HTR-8/SVneo (cell line): ENCODE results near the gene RASL11B.

Experiments
- DNase-seq: peaks from one replicate; pipeline ENCODE4 v3.0.0; 2011; ENCODE audit warnings: low spot score, mixed read lengths; ENCODE audit not compliant: insufficient read length
- FAIRE-seq: peaks from 2 replicates; lab custom pipeline; 2011; peaks lifted over from hg19 to GRCh38; lab: Jason Lieb, UNC

Gene RASL11B

DNA sequence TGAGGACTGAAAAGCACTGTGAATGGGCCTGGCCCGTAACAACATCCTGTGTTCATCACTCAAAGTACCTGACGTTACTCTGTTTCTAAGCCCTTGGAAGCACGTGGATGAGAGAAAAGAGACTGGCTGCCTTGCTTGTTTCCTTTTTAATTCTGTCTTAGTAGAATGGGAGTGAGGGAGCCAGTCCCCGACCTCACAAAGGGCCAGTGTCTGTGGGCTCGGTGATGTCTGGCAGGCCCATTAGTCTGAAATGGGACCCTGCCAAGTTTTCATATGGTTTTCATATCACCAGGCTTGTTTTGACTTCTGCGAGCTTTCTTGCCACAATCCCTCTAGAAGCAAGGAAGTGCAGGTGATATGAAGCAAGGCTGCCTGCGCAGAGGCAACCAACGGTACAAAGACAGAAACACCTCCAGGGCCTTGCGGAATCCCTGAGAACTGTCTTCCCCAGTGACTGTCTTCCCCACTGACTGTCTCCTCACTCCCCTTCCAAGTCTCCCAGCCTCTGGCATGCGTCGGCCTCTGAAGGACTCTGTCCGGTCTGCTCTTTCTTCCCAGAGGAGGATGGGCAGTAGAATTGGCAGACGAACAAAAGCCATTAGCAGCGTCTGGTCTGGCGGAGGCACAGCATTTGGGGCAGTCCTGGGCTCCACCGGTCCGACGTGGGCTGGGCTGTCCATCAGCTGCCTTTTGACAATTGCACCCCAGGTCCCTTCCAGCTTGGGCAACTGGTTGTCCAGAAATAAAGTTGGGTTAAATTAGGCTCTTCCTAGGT lies 20.2 kb upstream of the RASL11B start:
- DNase-seq (no peak), FAIRE-seq (no peak)

DNA sequence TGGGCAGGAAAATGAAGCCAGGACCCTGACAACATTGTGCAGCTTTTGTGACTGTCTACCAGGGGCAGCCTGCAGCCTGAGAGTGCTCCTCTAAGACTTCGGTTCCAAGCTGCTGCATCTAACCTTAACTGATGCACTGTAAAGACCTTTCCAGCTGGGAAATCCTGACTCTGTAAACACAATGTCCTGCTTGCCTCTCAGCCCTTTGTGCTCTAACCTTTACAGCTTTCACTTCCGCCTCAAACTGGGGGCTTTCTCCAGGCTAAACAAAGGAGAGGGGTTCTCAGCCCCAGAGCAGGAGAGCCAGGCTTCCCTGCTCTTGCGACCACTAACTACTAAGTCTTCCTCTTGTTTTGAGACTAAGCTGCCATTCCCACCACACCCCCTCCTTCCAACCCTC lies 19.3 kb upstream of the RASL11B start:
- FAIRE-seq (no peak), DNase-seq (no peak)

DNA sequence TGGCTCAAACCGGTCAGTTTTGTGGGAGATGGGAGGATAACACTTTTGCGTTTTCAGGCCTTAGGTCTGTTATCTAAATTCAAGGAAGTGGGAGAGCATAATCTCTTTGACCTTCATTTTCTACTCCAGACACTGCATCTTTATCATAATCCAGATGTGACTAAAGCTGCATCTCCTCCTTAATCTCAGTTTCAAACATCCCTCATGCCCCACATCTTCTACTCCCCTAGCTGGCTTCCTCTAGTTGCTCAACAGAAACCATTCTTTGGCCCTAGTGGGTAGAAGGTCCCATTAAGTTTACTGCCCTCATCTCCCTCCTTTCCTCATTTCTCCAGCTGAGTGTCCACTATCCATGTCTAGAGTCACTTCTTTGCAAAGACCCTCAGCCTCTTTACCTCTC lies 18.8 kb upstream of the RASL11B start:
- DNase-seq (no peak), FAIRE-seq (no peak)

DNA sequence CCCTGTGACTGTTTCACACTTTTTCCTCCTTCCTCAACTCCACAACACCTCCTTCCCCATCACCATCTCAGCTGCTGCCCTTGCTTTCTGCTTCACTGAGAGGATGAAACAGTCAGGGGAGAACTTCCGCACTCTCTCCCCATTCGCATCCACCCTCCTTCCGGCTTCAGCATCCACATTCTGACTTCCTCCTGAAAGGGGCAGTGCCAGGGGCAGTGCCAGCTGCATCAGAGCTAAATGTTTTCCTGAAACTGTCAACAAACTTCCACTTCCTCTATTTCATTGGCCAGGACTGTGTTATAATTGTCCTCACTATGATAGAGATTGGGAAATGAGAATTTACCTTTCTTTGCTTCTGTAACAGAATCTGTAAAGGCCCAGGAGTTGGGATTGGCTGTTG lies 18.2 kb upstream of the RASL11B start:
- DNase-seq (no peak), FAIRE-seq (no peak)

DNA sequence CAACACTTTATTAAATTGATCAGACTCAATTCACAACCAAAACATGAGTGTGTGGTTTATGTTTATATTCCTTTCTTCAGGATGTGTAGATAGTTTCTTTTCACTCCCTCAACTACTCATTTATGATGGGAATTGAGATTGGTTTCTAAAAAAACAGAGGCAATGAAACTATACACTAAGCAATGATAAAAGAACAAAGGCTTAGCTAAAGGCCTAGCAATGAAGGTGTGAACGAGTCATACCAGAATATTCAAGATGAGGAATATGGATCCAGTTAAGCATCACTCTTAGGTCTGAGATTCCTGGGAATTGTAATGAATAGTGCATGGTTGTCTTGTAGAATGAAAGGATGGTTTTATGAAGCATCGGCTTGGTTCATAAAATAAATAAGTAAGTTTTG lies 17.5 kb upstream of the RASL11B start:
- DNase-seq, result no peak
- FAIRE-seq, result no peak

DNA sequence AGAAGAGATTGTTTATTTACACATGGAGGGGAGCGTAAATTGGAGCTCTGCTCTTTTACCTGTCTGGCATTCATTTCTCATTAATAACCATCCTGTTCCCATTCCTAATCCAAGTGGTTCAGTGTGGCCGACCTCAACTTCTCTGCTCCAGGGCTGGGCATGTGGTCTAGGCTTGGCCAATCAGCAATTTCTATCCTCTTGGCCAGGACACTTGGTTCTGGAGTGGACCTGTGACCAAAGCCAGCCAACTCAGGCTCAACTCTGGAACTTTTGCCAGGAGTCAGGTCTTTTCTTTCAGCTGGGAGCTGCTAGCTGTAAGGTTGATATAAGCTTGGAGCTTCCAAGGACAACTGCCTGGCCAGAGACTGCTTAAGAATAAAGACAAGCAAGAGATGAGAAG lies 15.6 kb upstream of the RASL11B start:
- FAIRE-seq (no peak), DNase-seq (no peak)

DNA sequence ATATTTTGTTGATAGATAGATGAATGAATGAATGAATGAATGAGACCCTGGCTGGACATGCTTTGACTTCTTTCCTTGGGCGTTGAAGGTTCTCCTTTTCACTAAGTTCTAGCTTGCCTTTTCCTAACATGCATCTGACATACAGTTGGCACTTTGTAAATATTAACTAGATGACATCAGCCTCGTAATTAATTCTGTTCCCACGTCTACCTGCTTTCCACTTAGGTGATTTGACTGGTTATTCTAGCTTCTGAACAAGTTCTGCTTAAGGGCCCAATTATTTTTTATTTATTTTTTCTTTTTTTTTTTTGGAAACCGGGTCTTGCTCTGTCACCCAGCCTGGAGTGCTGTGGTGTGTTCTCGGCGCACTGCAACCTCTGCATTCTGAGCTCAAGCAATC lies 13.9 kb upstream of the RASL11B start:
- FAIRE-seq, result no peak
- no peak for DNase-seq

DNA sequence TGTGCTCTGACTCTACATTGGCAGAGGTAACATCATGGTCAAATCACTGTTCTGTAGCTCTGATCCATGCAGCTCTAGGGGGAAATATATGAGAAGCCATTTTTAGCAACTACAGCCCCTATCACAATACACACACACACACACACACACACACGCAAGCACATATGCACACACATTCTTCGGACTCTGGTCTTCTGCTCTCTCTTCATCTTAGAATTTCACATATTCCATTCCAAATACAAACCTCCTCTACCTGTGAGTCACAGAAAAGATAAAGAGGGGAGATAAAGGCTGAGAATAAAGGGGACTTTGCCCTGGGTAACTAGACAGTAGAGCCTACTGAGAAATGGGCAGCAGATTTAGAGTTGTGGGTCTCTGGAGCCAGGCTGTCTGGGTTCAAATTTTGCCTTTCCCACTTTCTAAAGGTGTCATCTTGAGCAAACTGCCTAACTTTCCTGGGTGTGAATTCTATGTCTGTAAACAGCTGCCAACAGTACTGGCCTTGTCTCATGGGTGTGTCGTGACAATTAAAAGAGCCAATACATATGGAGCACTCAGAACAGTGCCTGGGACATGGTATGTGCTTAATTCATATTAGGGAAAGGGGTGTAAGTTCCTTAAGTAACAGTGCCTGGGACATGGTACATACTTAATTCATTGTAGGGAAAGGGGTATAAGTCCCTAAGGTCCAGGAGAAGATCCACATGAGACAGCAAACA lies 11.6 kb upstream of the RASL11B start:
- DNase-seq, result no peak
- FAIRE-seq, result no peak

DNA sequence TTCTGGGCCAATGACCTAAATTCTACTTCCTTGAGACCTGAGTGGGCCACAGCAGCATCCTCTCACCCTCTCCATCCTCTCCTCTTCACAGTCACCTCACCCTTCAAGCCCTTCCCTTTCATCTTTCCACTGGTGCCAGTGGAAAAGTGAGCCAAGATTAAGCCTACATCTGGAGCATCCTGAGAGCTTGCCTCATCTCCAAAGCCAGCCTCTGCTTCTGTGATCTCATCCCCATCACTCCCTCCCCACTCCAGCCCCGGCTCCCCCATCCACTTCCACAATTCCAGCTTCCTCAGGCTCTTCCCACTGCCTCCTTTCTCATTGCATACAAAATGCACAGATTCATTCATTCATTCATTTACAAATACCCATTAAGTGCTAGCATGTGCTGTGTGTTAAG lies 10.1 kb upstream of the RASL11B start:
- FAIRE-seq, result no peak
- DNase-seq, result no peak

DNA sequence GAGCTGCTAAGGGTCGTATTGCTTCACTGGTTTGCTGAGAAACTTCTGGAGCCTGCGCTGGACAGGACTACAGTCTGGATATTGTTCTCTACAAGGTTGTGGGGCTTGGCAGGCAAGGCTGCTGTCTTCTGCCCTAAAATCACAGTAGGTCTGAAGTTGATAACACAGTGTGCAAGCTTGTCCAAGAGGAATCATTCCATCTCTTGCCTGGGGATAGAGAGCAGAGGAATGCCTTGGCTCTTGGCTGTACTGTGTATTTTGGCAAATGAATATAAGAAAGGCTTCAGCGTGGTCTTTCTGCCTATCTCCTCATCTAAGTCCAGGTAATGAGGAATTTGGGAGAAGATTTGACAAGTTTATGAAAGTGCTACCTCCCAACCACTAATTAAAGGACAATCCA lies 9.4 kb upstream of the RASL11B start:
- DNase-seq (no peak), FAIRE-seq (no peak)

DNA sequence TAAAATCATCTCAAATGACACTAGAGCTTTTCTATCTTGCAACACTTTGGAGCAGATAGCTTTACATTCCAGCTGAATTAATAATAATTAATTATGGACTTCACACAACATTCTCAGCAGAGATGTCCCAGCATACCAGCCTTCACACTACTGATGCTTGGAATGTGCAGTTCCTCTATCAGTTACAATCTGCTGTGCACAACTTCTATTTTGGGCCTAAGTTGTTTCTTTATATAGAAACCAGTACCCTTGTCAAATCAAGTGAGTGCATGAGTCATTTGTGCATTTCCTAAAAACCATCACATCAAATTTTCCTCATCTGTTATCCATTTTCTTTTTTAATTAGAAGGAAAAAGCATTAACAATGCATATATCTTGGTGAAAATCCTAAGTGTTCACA lies 8.8 kb upstream of the RASL11B start:
- FAIRE-seq (no peak), DNase-seq (no peak)

DNA sequence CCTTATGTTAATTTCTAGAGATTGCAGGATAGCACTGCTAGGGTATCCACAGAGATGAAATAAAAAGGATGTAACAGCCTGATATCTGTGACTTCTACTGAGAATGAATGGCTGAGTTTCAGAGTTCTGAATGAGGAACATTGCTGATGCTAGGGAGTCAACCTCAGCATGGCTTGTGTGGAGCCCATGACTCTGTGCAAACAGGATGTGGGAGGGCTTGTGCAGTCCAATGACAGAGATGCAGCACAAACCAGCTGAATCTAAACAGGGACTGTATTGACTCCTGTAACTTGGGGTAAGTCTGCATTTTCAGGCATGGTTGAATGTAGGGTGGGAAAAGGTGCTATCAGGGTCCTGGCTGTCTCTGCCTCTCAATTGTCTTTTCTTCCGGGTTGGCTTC lies 5.3 kb upstream of the RASL11B start:
- DNase-seq (no peak), FAIRE-seq (no peak)

DNA sequence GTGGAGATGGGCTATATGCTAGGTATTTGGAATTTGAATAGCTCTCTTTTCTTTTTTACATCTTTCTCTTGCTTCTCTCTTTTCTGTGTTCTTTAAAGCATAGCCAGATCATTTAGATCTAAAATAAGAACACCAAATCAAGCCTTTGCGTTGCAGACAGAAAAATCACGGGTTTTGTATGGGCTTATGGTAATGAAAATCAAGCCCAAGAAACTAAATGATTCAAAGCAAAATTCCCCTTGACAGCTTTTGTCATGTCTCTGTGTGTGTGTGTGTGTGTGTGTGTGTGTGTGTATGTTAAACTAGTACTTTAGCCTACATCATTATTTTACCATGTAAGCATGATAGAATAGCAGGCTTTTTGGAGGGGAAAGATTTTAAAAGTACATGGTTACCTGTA lies 1.8 kb upstream of the RASL11B start:
- FAIRE-seq (no peak), DNase-seq (no peak)

DNA sequence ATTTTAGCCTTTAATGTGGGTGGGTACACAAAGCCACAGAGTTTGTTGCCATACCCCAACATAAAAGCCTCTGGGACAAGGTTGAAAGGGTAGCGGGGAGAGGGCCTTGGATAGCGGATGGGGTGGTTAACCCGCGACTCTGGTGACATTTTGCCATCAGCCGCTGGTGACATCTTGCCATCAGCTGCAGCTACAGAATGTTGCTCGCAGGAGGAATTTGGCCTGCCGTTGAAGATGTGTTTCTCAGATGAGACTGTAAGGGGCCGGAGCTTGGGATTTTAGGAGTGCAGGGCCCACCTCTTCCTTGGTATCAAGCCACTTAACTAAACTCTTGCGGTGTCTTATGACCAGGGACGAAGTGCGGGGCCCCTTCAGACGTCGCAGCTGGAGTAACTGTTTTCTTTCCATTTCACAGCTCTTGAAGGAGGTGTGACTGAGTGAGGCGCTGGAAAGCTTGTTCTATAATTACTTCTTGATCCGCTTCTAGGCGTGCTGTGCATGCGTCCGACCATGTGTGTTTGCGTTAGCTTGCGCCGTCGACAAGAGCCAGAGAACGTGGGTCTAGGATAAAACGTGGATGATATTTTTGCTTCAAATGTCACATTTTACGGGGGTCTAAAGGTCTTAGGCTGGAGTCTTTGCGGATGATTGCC lies 820 bp upstream of the RASL11B start:
- FAIRE-seq (no peak), DNase-seq (no peak)

DNA sequence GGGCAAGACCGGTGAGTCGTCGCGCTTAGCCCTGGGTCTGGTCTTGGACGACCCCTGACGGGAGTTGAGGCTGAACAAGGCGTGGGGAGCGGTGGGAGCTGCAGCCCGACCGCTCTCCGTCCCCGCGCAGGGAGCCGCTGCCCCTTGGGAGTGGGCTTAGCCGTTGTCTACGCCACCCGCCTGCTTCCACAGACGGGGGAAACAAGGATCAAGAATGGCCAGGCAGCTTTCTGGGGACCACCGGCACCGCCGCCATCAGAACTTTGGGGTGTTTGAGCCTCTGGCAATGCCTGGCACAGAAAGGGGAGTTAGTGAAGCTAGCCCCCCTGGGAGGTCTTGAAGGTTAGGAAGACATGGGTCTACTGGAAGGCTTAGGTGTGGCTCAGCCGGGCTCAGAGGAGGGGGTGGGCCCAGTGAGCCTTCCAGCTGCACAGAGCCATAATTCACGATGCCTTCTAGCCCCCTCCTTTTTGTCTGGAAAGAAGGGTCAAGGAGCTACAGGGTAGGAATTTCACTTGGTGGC lies 583 bp downstream of the RASL11B start:
- FAIRE-seq (no peak), DNase-seq (no peak)

DNA sequence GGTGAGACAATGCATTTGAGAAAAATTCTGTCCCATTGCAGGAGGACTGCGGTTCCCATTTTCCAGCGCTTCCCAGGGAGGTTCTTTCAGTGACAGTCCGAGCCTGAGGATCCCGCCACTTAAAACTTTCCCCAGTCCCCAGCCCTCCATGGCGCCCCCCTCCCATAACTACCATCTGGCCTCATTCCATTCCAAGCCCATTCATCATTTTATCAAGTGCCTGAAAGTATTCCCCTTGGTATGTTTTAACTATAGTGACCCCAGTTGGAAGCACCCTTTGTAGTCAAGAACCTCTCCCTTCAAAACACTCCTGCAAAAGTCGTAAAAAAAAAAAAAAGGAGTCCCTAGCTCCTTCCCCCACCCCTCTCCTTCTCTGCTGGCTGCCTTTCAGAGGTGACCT lies 1.2 kb downstream of the RASL11B start:
- FAIRE-seq (no peak), DNase-seq (no peak)

DNA sequence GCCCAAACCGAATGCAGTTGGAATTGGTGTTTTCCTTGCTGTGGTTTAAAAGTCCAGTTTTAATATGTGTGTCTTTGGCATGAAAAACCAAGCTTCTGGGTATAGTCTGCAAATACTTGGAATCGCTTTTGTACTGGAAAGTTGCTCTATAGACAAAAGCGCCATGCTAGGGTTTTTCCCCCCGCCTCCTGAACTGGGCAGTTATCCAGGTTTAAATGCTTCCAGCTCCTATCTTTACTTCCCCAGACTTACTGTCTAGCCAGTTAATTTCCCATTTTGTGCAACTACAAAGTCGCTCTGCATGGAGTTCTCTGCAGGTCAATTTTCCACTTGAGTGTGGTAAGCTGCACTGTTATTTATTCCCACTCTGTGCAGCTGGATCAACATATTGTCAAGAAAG lies 2.7 kb downstream of the RASL11B start:
- DNase-seq, result no peak
- FAIRE-seq, result no peak

DNA sequence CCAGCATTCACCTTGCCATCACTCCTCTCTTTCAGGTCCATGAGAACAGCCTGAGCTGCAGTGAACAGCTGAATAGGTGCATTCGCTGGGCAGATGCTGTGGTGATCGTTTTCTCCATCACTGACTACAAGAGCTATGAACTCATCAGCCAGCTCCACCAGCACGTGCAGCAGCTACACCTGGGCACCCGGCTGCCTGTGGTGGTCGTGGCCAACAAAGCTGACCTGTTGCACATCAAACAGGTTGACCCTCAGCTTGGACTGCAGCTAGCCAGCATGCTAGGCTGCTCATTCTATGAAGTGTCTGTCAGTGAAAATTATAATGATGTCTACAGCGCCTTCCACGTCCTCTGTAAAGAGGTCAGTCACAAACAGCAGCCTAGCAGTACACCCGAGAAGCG lies 3.2 kb downstream of the RASL11B start:
- DNase-seq, result no peak
- FAIRE-seq, result no peak

DNA sequence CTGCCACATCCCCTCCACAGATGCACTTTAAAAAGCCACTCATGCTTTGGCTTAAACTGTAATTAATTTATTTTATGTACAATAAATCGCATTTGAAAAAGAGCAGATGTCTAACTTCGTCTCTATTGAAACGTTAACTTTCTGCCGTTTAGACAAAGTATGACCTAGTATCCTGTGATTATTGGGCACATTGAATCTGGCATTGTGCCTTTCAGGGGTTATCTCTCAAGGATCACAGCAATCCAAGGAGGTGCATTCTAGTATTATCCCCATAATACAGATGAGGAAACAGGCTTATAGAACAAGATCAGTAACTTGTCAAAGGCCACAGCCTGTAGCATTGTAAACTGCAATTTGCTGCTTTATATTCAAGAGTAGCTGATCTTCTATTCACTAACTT lies 4.6 kb downstream of the RASL11B start:
- no peak for FAIRE-seq

DNA sequence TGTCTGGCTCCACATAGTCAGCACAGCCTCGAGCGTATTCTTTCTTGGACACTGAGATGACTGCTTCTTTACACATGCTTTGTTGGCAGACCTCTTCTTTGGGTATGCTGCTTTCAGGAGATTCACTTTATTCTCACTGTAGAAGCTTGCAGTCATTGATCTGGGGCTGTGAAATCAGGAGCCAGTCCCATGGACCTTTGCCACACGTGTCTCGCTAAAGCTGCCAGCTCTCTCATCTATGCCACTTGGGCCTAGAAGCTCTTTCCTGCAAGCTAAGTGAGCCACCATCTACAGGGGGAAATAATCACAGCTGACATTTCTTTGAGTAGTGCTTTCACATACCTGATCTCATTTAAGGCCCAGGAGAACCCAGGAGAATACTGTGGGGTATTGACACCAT lies 5.0 kb downstream of the RASL11B start:
- DNase-seq (no peak), FAIRE-seq (no peak)

More for the DNA sequence above, 4.6 kb downstream of the RASL11B start:
- DNase-seq, result no peak

DNA sequence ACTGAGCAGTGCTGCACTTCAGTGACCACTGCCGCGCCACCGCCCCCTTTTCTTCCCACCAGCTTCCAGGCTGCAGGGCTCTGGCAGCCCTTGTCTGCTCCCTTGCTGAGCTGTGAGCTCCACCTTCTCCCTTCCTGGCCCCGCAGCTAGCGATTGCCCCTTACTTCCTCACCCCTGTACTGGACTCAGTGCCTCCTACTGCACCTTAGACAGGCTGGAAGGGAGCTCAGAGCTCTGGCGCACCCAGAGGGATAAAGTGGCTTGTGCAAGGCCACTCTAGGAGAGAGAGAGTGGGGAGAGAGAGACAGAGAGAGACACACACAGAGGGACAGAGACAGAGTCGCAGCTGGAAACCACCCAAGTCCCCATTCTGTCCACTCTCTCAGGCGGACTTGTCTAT lies 6.0 kb downstream of the RASL11B start:
- FAIRE-seq (no peak), DNase-seq (no peak)
